HG03175 (cell line): ENCODE data around the gene PKN1.
"Not testable (repeated sequence)": the region's sequence is repeated elsewhere in the genome, so short reads cannot be mapped to it uniquely, and the experiment has no call there.

Experiments
- ATAC-seq: cut with Tn5 transposase; IDR thresholded peaks from one replicate; pipeline ENCODE4 v1.9.1; 2021; ENCODE audit warnings: mild to moderate bottlenecking, moderate library complexity; ENCODE audit not compliant: unreplicated experiment

PKN1 gene

GRCh38 chr19:14432791-14433553 lies at the start of gene PKN1:
PKN1 (plus strand) TSS chr19:14433306; CDS start chr19:14433522, 216 bp downstream.
- peak; percentile 60 for ATAC-seq

GRCh38 chr19:14383661-14384555 lies 49.2 kb upstream of the PKN1 start:
- no peak for ATAC-seq

- ATAC-seq, result no peak
These were observed 47.6 kb upstream of the PKN1 start for GRCh38 chr19:14385492-14385891.

- no peak for ATAC-seq
These were observed 42.6 kb upstream of the PKN1 start for GRCh38 chr19:14390548-14390947.

- no peak for ATAC-seq
These were observed 41.8 kb upstream of the PKN1 start for GRCh38 chr19:14391156-14391821.

GRCh38 chr19:14393329-14393728 lies 39.8 kb upstream of the PKN1 start:
- no peak for ATAC-seq

- ATAC-seq, result no peak
These were observed 38.9 kb upstream of the PKN1 start for GRCh38 chr19:14394167-14394566.

GRCh38 chr19:14395262-14395661 lies 37.8 kb upstream of the PKN1 start:
- no peak for ATAC-seq

GRCh38 chr19:14395710-14396336 lies 37.3 kb upstream of the PKN1 start:
- no peak for ATAC-seq

- ATAC-seq, result not testable (repeated sequence)
These were observed 36.4 kb upstream of the PKN1 start for GRCh38 chr19:14396730-14397129.

GRCh38 chr19:14397168-14397567 lies 35.9 kb upstream of the PKN1 start:
- ATAC-seq, result not testable (repeated sequence)

GRCh38 chr19:14400951-14401431 lies 32.1 kb upstream of the PKN1 start:
- no peak for ATAC-seq

- ATAC-seq, result no peak
These were observed 31.5 kb upstream of the PKN1 start for GRCh38 chr19:14401468-14402195.

GRCh38 chr19:14402332-14403144 lies 30.6 kb upstream of the PKN1 start:
- ATAC-seq, result no peak

- ATAC-seq, result not testable (repeated sequence)
These were observed 29.8 kb upstream of the PKN1 start for GRCh38 chr19:14403145-14403930.

GRCh38 chr19:14404312-14404711 lies 28.8 kb upstream of the PKN1 start:
- ATAC-seq, result no peak

- no peak for ATAC-seq
These were observed 27.7 kb upstream of the PKN1 start for GRCh38 chr19:14405380-14405757.
